H1 (cell line): ENCODE data around the gene PTPRT.

Experiments used
- ATF2 ChIP-seq: IDR thresholded peaks from 2 replicates; pipeline ENCODE4 v1.6.1; 2012; ENCODE audit warnings: low read length, inconsistent platforms
- CEBPB ChIP-seq: IDR thresholded peaks from 2 replicates; pipeline ENCODE4 v1.6.1; 2012; ENCODE audit warnings: low read depth, low read length
- CTCF ChIP-seq, 3 experiments: IDR thresholded peaks; 1 replicate in 2 of 3; 2 replicates in 1 of 3; pipeline versions ENCODE4 v1.5.1 to v1.6.1; 2011; ENCODE audit warnings: low read length in 3 of 3, mild to moderate bottlenecking in 3 of 3, inconsistent platforms in 2 of 3, low read depth in 1 of 3, moderate library complexity in 1 of 3; ENCODE audit not compliant: insufficient read depth in 1 of 3; ENCODE audit errors: control extremely low read depth in 1 of 3
- EP300 ChIP-seq, 2 experiments: IDR thresholded peaks; 1 replicate in 1 of 2; 2 replicates in 1 of 2; pipeline ENCODE4 v1.6.1; 2011 to 2012; ENCODE audit warnings: low read depth in 2 of 2, low read length in 2 of 2, mild to moderate bottlenecking in 2 of 2, borderline replicate concordance in 1 of 2, inconsistent platforms in 1 of 2, moderate library complexity in 1 of 2
- EZH2 ChIP-seq: fragments of 200-600 bp; sonication (generic); IDR thresholded peaks from 2 replicates; pipeline ENCODE4 v1.7.1; 2012; ENCODE audit warnings: low read depth, mild to moderate bottlenecking, moderate library complexity, low read length, inconsistent platforms; ENCODE audit not compliant: severe bottlenecking
- KDM4A ChIP-seq: IDR thresholded peaks from one replicate; pipeline ENCODE4 v1.7.1; 2012; ENCODE audit warnings: low read depth, mild to moderate bottlenecking, moderate library complexity, low read length, inconsistent platforms; ENCODE audit not compliant: severe bottlenecking
- NANOG ChIP-seq: IDR thresholded peaks from 2 replicates; pipeline ENCODE4 v1.6.1; 2011; ENCODE audit warnings: low read length, low read depth, mild to moderate bottlenecking, inconsistent platforms; ENCODE audit not compliant: insufficient read depth, poor library complexity, severe bottlenecking
- POLR2AphosphoS5 ChIP-seq: IDR thresholded peaks from 2 replicates; pipeline ENCODE4 v1.6.1; 2011; ENCODE audit warnings: low read depth, low read length
- SP2 ChIP-seq: IDR thresholded peaks from 2 replicates; pipeline ENCODE4 v1.6.1; 2012; ENCODE audit warnings: mild to moderate bottlenecking, low read length, inconsistent platforms
- SUZ12 ChIP-seq: fragments of 200-600 bp; sonication (generic); IDR thresholded peaks from 2 replicates; pipeline ENCODE4 v1.6.1; 2012; ENCODE audit warnings: mild to moderate bottlenecking, inconsistent platforms, low read length, moderate library complexity, mixed read lengths
- TAF1 ChIP-seq: IDR thresholded peaks from 2 replicates; pipeline ENCODE4 v1.6.1; 2011; ENCODE audit warnings: mild to moderate bottlenecking, low read depth, low read length
- TEAD4 ChIP-seq: IDR thresholded peaks from 2 replicates; pipeline ENCODE4 v1.6.1; 2012; ENCODE audit warnings: low read depth, low read length, inconsistent platforms, mixed read lengths
- TF ChIP-seq, protein P1 (sequence below): IDR thresholded peaks from 2 replicates; pipeline ENCODE4 v1.6.1; 2012; ENCODE audit warnings: inconsistent platforms

DNA sequence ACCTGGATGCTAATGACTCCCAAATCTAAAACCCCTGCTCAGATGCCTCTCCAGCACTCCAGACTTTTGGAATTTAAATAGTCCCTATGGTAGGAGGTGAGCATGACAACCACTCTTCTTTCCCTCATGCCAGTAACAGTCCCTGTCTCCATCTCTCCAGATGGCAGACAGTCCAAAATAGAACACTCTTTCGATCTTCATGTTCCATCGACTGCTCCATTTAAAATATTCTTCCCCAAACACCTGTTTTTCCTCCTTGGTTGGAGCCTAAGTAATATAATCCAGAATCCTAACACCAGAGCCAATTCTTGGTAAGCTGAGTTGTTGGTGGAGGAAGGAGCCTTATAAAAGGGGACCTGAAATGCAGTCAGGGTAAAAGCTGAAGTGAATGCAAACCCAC lies 848.1 kb downstream of the PTPRT start:
- TF ChIP-seq SP2 (no peak), ATF2 (no peak), CTCF (IDR thresholded peaks at IDR 0.05; ENCODE audit: control extremely low read depth in 1 of 3, insufficient read depth in 1 of 3, low read depth in 1 of 3, low read length in 3 of 3) (no peak), TAF1 (no peak), KDM4A (no peak), POLR2AphosphoS5 (no peak), NANOG (no peak), SUZ12 (no peak), TEAD4 (no peak), CEBPB (no peak), EZH2 (no peak), EP300 (IDR thresholded peaks at IDR 0.05; ENCODE audit: borderline replicate concordance in 1 of 2, low read depth in 2 of 2, low read length in 2 of 2) (no peak)
- TF ChIP-seq, protein P1, sequence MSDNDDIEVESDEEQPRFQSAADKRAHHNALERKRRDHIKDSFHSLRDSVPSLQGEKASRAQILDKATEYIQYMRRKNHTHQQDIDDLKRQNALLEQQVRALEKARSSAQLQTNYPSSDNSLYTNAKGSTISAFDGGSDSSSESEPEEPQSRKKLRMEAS = no peak
